MM.1S (cell line): ENCODE results near the gene ERFL.

Experiments used
- DNase-seq: peaks from one replicate; pipeline ENCODE4 v3.0.0-alpha.2; 2015
- H2AFZ ChIP-seq: fragments of 300-600 bp; sonication (generic); 2 replicates; pipeline ENCODE4 v1.6.0; 2016; ENCODE audit warnings: antibody characterized with exemption, low read length
- H3F3A ChIP-seq: fragments of 300-600 bp; sonication (generic); 2 replicates; pipeline ENCODE4 v1.6.1; 2016; ENCODE audit warnings: mild to moderate bottlenecking, antibody characterized with exemption, low read length, moderate library complexity, mixed read lengths; ENCODE audit not compliant: insufficient read depth
- H3K27ac ChIP-seq: fragments of 300-600 bp; sonication (generic); 2 replicates; pipeline ENCODE4 v1.5.1; 2016; ENCODE audit warnings: mild to moderate bottlenecking, low read length
- H3K27me3 ChIP-seq: fragments of 300-600 bp; sonication (generic); replicated peaks from 2 replicates; pipeline ENCODE4 v1.6.0; 2016; ENCODE audit warnings: low read length; ENCODE audit not compliant: insufficient read depth
- H3K36me3 ChIP-seq: fragments of 300-600 bp; sonication (generic); replicated peaks from 2 replicates; pipeline ENCODE4 v1.6.1; 2016; ENCODE audit warnings: mild to moderate bottlenecking, low read length, mixed read lengths; ENCODE audit not compliant: insufficient read depth
- H3K4me1 ChIP-seq: fragments of 300-600 bp; sonication (generic); 2 replicates; pipeline ENCODE4 v1.6.1; 2016; ENCODE audit warnings: low read length, mixed read lengths
- H3K4me2 ChIP-seq: fragments of 300-600 bp; sonication (generic); 2 replicates; pipeline ENCODE4 v1.6.0; 2016; ENCODE audit warnings: low read depth, low read length
- H3K4me3 ChIP-seq: fragments of 300-600 bp; sonication (generic); 2 replicates; pipeline ENCODE4 v1.5.1; 2016; ENCODE audit warnings: low read length, mixed read lengths
- H3K79me2 ChIP-seq: fragments of 300-600 bp; sonication (generic); 2 replicates; pipeline ENCODE4 v1.6.1; 2016; ENCODE audit warnings: mixed run types, low read length, mixed read lengths
- H3K9ac ChIP-seq: fragments of 300-600 bp; sonication (generic); 2 replicates; pipeline ENCODE4 v1.6.1; 2016; ENCODE audit warnings: low read length, mixed read lengths
- H3K9me2 ChIP-seq: fragments of 300-600 bp; sonication (generic); replicated peaks from 2 replicates; pipeline ENCODE4 v1.6.1; 2016; ENCODE audit warnings: mild to moderate bottlenecking, low read length, mixed read lengths; ENCODE audit not compliant: insufficient read depth
- H3K9me3 ChIP-seq: fragments of 300-600 bp; sonication (generic); replicated peaks from 2 replicates; pipeline ENCODE4 v1.6.1; 2016; ENCODE audit warnings: mild to moderate bottlenecking, low read length, mixed read lengths; ENCODE audit not compliant: insufficient read depth
- H4K20me1 ChIP-seq: fragments of 300-600 bp; sonication (generic); 2 replicates; pipeline ENCODE4 v1.6.1; 2016; ENCODE audit warnings: mild to moderate bottlenecking, low read length, moderate library complexity, mixed read lengths; ENCODE audit not compliant: insufficient read depth
- CTCF ChIP-seq: fragments of 300-600 bp; sonication (generic); IDR thresholded peaks from 2 replicates; pipeline ENCODE4 v1.5.1; 2016; ENCODE audit warnings: antibody characterized with exemption, low read length, mixed read lengths
- EZH2 ChIP-seq: fragments of 300-600 bp; sonication (generic); optimal IDR thresholded peaks from 2 replicates; pipeline ENCODE3; 2017; ENCODE audit warnings: low read depth, mild to moderate bottlenecking, antibody characterized with exemption, low read length, mixed read lengths
- EZH2phosphoT487 ChIP-seq: fragments of 300-600 bp; sonication (generic); IDR thresholded peaks from 2 replicates; pipeline ENCODE4 v1.6.1; 2018; ENCODE audit warnings: antibody characterized with exemption, low read length

ERFL gene

GRCh38 chr19:41924151-41925145, 3.8 kb downstream of the ERFL start:
- H3K4me1 ChIP-seq, result peaks cover 12% of the 10 kb centered on the region; the same call in 1 of the 2 replicates
- TF ChIP-seq EZH2phosphoT487 (no peak), CTCF (no peak), EZH2 (no peak)
- no peak overlapping the region for H2AFZ ChIP-seq
- peaks cover 90% of the 10 kb centered on the region for H3K27me3 ChIP-seq
- no peaks in the 10 kb centered on the region for H3K9me3 ChIP-seq
- no peak overlapping the region for H3K4me3 ChIP-seq
- no peak overlapping the region for H3K27ac ChIP-seq
- no peaks in the 10 kb centered on the region for H3K36me3 ChIP-seq
- no peaks in the 10 kb centered on the region for H3K79me2 ChIP-seq
- no peak overlapping the region for H3K4me2 ChIP-seq
- DNase-seq, result no peak
- H3K9me2 ChIP-seq, result no peaks in the 10 kb centered on the region
- H3K9ac ChIP-seq, result no peak overlapping the region
- H3F3A ChIP-seq, result no peaks in the 10 kb centered on the region
- no peaks in the 10 kb centered on the region for H4K20me1 ChIP-seq

- TF ChIP-seq CTCF (no peak), EZH2 (no peak), EZH2phosphoT487 (no peak)
- Histone ChIP-seq H3K27me3 (peaks cover 77% of the 10 kb centered on the region), H3K4me2 (no peak overlapping the region), H3K79me2 (no peaks in the 10 kb centered on the region), H3K27ac (no peak overlapping the region), H3K9me2 (no peaks in the 10 kb centered on the region), H4K20me1 (no peaks in the 10 kb centered on the region), H2AFZ (no peak overlapping the region), H3K9me3 (no peaks in the 10 kb centered on the region), H3F3A (no peaks in the 10 kb centered on the region), H3K4me3 (no peak overlapping the region), H3K36me3 (no peaks in the 10 kb centered on the region), H3K9ac (no peak overlapping the region), H3K4me1 (0 out of 2 replicates have a peak, but pooled peaks cover 6% of the 10 kb centered on the region)
- no peak for DNase-seq
Measured at GRCh38 chr19:41923045-41923788, 5.0 kb downstream of the ERFL start.

- H3K27me3 ChIP-seq, result peaks cover 72% of the 10 kb centered on the region
- no peaks in the 10 kb centered on the region for H4K20me1 ChIP-seq
- DNase-seq, result no peak
- TF ChIP-seq EZH2phosphoT487 (no peak), CTCF (no peak), EZH2 (no peak)
- no peaks in the 10 kb centered on the region for H3K79me2 ChIP-seq
- H3K27ac ChIP-seq, result no peak overlapping the region
- no peak overlapping the region for H3K4me3 ChIP-seq
- H3K4me1 ChIP-seq, result 0 out of 2 replicates have a peak, but pooled peaks cover 6% of the 10 kb centered on the region
- H3K36me3 ChIP-seq, result no peaks in the 10 kb centered on the region
- H2AFZ ChIP-seq, result no peak overlapping the region
- H3K9me2 ChIP-seq, result no peaks in the 10 kb centered on the region
- H3K9ac ChIP-seq, result no peak overlapping the region
- no peak overlapping the region for H3K4me2 ChIP-seq
- H3F3A ChIP-seq, result no peaks in the 10 kb centered on the region
- H3K9me3 ChIP-seq, result no peaks in the 10 kb centered on the region
Measured at GRCh38 chr19:41922585-41922984, 5.7 kb downstream of the ERFL start.
